Retinal pigment epithelial cell (primary cell): Measurements from ENCODE around the gene ITGB8.

Experiments
- DNase-seq: peaks from one replicate; pipeline ENCODE4 v3.0.0-alpha.2; 2010; ENCODE audit warnings: low read depth
- H3K4me3 ChIP-seq: 2 replicates; pipeline ENCODE4 v1.5.1; 2011; ENCODE audit warnings: mild to moderate bottlenecking, low read length, control low read depth, moderate library complexity
- CTCF ChIP-seq: conservative IDR thresholded peaks from 2 replicates; pipeline ENCODE4 v1.5.1; 2011; ENCODE audit warnings: low read depth, low read length, control low read depth, inconsistent platforms

The ITGB8 gene

GRCh38 chr7:20316706-20317105, 14.0 kb upstream of the ITGB8 start:
- H3K4me3 ChIP-seq = no peak overlapping the region
- DNase-seq = no peak
- TF ChIP-seq CTCF = no peak

- no peak for DNase-seq
- H3K4me3 ChIP-seq = no peak overlapping the region
- TF ChIP-seq CTCF = no peak
These were observed 13.3 kb upstream of the ITGB8 start for GRCh38 chr7:20317413-20317812.

- TF ChIP-seq CTCF = no peak
- no peak overlapping the region for H3K4me3 ChIP-seq
- no peak for DNase-seq
These were observed 11.8 kb upstream of the ITGB8 start for GRCh38 chr7:20318933-20319332.

GRCh38 chr7:20320322-20320721, 10.4 kb upstream of the ITGB8 start:
- no peak overlapping the region for H3K4me3 ChIP-seq
- TF ChIP-seq CTCF = no peak
- no peak for DNase-seq

GRCh38 chr7:20320786-20321185, 9.9 kb upstream of the ITGB8 start:
- no peak overlapping the region for H3K4me3 ChIP-seq
- no peak for DNase-seq
- TF ChIP-seq CTCF = no peak

GRCh38 chr7:20323595-20323994, 7.1 kb upstream of the ITGB8 start:
- no peak overlapping the region for H3K4me3 ChIP-seq
- no peak for DNase-seq
- no peak for TF ChIP-seq CTCF

- no peak for TF ChIP-seq CTCF
- H3K4me3 ChIP-seq = no peak overlapping the region
- no peak for DNase-seq
These were observed 4.4 kb upstream of the ITGB8 start for GRCh38 chr7:20326342-20326741.
